ENCODE results near the gene CNOT6.

DNA sequence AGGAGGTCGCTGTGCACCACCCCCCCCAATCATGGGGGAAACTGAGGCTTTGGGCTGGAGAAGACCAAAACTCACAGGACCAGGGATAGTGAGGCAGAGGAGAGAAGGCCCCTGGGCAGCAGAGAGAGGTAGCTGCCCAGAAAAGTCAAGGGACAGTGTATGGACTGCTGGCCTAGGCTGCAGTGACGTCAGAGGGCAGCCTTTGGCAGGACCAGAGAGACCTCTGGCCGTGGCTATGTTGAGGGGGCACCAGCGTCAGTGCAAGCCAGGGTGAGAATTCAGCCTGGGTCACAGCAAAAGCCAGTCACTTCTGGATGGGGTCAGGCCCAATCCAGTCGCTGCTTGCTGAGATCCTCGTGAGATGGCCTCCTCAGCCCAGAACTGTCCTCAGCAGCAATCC is 128.7 kb downstream of the CNOT6 start:
- TF ChIP-seq CTCF (conservative IDR thresholded peaks at IDR 0.05; ENCODE audit: low read depth, low read length) = no peak
- no peak for TF ChIP-seq EZH2 (IDR thresholded peaks at IDR 0.05; ENCODE audit: low read length, unreplicated experiment)

Data from PC-3 (cell line).